Activated CD8-positive, alpha-beta memory T cell treated with anti-CD3 and anti-CD28 coated beads, Interleukin-2, amount 50 U/mL, for 24 hours (primary cell): ENCODE data around the gene FMN1.

Experiments used
- DNase-seq: peaks from one replicate; pipeline ENCODE4 v3.0.0-alpha.2; 2020; ENCODE audit errors: extremely low read depth

Gene FMN1

DNA sequence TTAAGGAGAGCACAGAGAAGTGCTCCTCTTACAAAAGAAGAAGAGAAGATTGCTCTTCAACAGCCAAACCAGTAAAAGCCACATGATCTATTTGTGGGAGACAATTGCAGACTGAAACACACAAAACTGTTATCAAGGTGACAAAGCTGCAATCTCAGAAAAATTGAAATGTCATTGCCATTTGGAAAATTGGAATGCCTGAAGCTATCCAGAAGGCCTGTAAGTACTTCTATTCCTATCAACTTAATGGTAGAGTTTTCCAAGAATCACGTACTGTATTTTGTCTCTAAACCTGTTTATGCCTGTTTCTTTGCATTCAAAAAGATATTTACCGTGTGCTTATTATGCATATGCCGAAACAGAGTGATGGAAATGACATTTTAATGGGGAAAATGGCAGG, 272.0 kb downstream of the FMN1 start:
- DNase-seq: no peak

DNA sequence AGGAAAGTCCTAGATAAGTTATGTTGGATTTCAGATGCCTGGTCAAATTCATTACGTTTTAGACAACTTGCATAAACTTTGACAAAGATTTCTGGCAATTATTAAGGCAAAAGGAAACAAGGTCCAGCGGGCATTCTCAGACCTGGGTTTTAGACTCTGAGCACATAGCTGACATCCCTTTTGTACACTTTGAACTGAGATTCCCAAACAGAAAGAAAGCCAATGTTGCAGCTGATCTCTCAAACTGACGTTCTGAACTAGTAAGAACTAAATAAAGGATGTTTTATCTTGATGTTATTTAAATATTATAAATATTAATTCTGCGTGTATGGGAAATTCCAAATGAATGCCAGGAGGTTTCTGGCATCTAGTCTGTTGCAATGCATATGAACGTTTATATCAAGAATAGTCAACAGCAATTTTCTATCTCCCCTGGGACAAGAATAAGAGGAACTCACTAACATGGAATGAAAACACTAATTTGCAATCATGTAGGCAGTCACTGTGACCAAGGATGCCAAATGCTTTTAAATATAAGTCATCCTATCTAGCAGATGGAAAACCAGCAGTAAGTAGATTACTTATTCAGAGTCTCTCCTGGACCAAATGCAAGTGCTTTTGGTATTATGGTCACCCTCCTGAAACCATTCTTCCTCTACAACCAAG, 274.6 kb downstream of the FMN1 start:
- DNase-seq: no peak

DNA sequence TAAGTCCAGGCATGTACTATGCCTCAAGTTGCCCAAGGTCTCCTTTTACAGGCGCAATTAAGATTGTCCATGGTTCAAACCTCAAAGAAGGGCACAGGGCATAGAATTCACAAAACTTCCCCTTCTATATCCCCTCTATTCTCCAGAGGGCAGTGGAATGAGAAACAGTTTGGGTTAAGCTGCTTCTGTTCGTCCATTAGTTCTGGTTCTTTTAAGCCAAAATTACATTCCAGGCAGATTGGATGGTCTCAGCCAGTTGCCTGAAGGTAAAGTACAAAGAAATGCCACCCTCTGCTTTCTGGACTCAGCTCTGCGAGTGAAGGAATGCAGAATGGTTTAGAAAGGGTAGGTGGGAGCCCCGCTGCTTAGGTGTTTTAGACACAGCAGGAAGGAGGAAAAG, 276.0 kb downstream of the FMN1 start:
- no peak for DNase-seq

DNA sequence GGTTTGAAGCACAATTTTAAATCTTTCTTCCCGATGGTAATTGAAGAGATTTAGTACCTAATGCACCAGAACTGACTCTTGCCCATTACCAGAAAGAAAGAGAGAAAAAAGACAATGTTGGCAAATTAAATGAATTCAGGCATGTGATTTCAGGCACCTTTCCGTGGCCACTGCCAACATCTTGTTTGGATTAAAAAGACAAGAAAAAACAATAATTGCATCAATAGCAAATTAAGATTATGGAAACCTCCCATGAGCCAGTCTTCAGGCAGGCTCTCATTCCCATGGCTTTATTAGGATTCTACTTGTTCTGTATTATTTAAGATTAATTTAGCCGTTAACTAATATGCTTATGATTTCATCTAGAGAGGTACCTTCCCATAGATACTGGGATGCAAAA, 283.7 kb downstream of the FMN1 start:
- no peak for DNase-seq

DNA sequence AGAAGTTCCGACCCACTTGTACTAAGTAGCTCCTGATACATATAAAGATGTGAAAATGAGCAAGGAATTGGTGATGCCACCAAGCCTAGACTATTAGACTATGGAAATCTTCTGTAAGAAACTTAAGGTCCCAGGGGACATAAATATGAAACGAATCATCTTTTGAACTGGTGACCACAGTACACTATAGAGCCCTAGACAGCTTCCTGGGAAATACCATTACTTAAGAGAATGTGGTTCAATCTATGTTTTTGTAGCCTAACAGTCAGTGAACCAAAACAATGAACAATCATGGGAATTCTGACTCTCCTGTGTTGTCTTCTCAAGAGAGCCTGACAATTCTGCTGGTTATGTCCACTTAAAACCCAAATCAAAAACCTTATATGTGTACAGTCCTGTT, 285.1 kb downstream of the FMN1 start:
- no peak for DNase-seq

DNA sequence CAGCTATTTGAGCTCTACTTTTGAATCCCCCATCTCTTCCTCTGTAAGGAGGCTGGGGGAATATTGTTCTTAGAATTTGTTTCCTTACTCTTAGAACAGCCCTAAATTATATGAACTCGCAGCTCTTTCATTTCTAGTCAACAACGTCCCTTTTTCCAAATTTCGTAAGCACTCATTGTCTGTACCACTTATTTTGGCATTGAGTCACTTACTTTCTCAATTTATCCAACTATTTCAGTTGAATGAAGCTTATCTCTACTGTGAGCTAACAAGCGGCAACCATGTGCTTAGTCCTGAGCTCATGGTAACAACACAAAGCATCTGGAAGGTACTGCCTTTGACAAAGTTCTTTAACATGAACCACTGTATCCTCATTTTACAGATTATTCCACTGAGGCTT, 285.6 kb downstream of the FMN1 start:
- DNase-seq: no peak

DNA sequence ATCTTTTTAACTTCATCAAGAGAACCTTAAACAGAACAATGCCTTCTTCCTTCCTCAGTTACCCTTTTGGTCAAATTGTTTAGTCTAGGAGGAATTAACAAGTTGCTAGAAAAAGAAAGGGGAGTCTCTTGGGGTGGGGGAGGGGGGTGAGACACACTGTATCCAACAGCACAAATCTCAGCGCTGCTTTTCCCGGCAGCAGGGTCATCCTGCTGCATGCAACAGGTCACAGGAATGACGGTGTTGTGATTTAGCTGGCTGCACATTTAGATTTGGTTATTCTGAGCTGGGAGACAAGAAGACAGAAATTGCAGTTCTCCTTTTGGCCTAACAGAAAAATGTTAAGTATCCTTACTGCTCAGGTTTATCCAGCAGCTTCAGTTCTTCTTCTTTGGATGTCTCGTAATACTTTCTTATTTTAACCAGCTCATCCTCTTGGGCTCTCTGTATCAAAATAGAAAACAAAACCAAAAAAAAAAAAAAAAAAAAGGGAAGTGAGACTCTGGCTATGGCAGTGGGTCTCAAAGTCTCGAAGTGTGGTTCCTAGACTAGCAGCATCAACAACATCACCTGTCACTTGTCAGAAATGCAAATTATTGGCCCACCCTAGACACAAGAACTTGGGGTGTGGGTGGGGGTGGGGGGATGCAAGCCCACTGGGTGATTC, 286.2 kb downstream of the FMN1 start:
- DNase-seq: no peak

DNA sequence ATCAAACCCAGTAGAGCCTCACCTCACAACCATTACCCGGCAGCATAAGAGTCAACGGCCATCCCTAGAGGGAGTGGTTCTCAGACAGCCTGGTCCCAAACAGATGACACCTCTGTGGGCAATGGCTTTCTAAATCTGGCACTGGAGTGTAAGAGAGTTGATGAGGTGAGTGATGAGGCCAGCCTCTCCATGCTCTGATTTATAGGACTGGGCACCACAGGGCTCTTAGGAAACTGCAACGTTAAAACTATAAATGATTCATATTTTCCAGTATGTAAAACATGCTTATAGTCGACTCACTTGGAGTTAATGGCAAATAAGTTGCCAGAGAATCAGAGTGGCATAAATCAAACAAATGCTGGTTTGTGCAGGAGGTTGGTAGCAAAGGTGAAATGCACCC, 289.0 kb downstream of the FMN1 start:
- DNase-seq: no peak

DNA sequence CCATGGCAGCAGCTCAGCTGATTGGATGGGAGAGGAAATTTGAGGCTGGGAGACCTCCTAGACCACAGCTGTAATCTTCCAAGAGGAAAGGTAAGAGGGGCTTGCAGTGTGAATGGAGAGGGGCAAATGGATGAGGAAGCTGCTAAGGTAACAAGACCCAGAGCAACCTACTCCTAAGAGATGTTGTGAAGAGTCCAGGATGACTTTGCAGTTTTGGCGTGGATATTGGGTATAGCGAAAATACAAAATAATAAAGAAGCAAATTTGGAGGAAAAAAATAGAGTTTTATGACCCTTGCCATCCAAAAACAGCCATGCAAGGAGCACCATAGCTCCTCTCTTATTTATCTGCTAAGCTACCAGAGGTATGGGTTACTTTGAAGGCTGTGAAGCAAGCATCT, 290.1 kb downstream of the FMN1 start:
- no peak for DNase-seq

DNA sequence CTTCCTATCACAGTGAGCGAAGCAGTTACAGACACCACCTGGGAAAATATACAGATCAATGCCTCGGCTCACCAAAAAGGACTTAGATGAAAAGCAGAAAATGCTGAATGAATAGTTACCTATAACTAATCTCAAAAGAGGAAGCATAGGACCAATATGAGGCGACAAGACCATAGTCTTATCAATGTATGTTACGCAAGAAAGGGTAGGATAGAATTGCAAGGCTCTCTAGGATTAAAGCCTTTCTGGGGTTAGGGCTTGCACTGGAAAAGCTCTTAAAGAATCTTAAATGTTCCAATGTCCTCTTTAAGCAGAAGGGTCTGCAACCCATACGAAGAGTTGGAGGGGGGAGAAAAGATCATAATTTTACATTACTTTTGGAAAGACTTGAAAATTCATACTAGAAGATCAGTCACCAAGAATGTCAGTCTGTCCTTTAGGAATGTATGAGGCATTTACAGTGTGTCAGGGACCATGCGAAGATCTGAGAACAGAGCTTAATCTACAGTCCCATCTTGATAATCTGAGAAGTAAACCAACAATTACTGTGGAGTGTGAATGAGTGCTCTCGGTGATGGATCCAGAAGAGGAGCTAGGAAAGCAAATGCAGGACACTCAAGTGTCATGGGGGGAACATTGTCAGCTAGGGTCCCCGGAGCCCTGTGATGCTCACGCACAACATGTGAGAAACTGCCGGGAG, 290.8 kb downstream of the FMN1 start:
- no peak for DNase-seq

DNA sequence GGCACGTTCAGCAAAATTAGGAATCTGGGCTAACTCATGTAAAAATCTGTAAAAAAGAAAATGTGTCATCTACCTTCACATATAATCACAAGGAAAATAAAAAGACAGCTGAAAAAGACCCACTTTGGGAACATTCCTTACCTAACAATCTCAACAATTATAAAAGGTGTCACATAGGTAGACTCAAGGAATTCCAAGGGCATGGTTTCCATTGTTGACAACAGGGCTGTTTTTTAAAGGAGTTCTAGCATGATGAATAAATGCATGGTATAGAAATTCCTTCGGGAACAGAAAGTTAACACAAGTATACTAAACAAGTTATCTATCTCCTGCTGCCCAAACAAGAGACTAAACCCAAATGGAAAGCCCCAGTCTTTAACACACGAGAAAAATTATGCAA, 292.5 kb downstream of the FMN1 start:
- no peak for DNase-seq

DNA sequence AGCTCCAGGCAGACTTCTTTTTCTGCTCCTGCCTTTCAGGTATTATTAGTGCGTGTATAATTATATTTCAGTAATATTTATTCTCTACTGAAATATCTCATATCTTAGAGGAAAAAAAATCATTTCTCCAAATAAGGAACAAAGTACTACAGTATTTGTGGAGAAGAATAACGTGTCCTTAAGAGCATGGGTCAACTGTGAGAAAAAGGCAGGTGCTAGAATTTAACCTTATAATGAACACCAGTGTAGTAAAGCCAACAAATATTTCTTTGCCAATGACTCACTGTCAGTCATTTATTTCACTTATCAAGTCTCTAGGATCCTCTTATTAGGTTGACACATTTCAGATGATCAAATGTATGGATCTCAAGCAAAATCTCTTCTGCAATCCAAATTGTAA, 293.3 kb downstream of the FMN1 start:
- no peak for DNase-seq

DNA sequence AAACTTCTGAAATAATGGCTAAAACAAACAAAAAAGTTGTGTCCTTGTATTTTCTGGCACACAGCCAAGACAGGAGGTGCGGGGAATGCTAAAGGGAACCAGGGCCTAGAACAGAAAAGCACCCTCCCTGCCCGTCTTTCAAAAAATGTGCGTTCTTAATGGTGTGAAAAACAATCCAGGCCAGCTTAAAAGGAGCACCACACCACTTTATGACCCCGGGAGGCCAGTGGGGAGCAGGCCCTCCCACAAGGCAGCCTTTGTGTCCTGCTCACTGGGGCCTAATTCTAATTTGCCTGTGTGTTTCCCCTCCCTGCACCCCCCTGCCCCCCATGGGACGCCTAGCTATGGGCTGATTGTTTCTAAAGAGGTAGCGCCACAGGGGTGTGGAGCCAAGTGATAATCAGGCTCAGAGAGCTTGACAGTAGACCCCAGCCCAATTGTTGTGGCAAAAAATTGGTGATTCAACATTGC, 295.4 kb downstream of the FMN1 start:
- no peak for DNase-seq

DNA sequence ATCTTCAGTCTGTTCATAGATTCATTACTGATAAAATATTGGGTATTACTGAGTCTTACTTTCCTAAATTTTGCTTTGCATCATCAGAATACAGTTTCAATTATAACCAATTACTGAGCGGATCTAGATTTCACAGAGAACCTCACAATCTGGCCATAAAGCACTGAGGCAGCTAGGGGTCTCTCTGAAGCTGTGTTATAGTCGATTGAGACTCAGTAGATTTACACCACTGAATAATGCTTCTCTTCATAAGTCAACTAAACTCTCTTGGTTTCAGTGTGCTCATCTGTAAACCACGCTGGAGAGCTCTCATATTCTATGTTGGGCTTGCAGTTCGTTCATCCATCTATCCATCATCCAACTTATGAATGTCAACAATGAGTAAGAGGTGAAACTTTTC, 296.1 kb downstream of the FMN1 start:
- DNase-seq: no peak

DNA sequence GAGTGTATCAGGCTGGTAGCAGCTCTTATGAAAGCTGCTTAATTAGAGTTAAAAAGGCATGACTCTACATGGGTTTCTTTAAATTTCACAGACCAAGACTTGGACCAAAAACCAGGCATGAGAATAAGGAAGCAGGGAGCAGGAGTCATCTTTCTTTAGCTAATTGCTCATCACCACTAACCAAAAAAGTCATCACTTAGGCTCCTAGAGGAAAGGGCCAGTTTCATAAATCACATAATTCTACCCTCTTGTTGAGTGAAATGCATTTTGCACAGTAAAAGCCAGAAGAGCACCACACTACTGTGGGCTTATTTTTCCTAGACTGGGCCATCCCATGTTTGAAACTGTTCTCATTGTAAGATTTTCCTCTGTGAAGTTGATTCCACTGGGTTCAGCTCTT, 301.1 kb downstream of the FMN1 start:
- no peak for DNase-seq

DNA sequence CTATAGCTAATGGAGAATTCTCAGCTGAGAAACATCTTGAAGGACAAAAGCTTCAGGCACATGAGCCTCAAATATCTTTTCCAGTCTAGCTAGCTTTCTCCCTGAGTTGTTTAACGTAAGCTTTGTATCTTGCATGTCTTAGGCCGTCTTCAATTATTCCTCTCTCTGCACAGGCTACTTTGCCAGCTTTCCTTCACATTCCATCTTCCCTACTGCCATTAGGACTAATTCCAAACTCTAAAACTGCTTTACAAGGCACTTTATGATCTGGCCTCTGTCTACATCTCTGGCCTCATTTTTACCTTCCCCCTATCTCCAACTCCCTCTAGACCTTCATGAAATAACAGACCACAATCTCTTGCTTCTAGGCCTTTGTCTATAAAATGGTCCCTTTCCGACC, 305.3 kb downstream of the FMN1 start:
- DNase-seq: no peak

DNA sequence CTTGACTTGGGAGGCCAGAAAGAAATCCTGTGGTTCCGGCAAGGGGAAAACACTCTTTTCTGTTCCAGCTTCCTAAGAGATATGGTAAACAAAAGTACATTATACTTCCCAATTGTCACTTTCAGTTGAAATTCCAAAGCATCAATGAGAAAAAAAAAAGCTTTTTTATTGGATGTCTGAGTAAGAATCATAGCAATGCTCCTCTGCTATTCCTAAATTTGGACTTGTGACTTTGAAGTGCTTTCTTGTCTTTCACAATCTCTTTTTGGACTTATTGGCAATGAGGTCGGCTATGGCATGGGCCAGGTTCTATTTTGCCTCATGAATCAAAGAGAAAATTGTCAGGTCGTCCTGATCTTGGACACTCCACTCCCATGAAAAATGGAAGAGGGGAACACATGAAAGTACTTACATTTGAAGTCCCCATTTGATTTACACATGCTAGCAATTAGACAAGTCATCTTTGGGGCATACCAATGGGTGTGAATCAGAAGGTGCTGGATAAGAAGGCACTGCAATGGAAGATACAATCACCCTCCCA, 306.2 kb downstream of the FMN1 start:
- no peak for DNase-seq

DNA sequence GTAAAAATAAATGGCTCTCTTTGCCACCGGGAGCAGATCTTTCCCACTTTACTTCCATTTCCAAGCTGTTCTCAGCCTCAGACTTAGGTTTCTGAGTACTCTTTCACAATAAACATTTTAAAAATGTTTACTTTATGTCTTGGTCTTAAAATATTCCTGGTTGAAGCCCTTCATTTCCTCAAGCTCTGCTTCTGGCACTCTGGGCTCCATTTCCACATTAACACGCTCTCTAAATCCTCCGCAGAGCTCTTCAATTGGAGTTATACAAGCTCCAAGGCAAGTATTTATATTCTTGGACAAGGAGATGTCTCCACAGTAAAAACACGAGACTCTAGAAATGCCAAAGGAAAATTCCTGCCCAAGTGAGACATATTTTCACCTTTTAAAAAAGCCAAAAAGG, 307.4 kb downstream of the FMN1 start:
- no peak for DNase-seq

DNA sequence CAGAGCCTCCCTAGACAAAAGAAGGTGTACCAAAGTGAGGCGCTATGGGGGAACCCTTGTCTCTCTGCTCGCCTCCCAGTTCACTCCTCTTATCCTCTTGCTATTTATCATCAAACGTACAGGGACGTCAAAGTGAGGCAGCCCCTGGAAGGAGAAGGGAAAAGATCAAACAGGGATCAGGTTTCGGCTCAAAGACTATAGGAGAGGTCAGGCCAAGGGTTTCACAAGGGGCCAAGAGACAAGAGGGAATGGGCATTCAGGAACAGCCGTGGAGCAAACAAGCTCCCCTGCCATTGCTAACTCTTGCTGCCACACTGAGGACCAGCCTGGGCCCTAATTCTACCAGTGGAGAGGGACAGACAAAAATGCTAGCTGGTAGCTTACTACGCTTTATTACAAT, 308.1 kb downstream of the FMN1 start:
- DNase-seq: no peak

DNA sequence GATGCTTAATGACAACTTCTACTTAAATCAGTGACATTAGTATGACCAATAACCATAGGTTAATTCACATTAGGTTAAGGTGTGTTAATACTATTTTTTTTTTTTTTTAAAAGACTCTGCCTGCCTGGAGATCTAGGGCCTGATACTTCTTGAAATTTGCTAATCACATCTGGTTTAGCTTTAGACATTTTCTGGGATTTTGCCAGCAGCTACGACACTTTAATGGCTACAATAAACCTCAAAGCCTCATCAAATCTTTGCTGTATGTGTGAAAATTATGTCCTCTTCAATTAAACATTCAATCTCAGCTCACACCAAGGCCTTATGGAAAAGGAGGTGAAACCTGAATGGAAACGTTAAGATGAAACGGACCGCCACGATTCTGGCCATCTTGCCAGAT, 308.8 kb downstream of the FMN1 start:
- no peak for DNase-seq

DNA sequence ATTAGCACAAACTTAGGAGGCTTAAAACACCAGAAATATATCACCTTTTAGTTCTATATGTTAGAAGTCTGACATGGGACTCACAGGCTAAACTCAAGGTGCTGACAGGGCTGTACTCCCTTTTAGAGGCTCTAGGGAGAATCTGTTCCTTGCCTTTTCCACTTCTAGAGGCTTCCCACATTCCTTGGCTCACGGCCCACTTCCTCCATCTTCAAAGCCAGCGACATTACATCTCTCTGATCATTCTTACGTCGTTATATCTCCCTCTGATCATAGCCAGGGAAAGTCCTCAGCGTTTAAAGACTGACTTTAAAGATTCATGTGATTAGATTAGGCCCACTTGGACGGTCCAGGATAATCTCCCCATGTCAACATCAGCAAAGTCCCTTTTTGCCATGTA, 310.4 kb downstream of the FMN1 start:
- DNase-seq: no peak

DNA sequence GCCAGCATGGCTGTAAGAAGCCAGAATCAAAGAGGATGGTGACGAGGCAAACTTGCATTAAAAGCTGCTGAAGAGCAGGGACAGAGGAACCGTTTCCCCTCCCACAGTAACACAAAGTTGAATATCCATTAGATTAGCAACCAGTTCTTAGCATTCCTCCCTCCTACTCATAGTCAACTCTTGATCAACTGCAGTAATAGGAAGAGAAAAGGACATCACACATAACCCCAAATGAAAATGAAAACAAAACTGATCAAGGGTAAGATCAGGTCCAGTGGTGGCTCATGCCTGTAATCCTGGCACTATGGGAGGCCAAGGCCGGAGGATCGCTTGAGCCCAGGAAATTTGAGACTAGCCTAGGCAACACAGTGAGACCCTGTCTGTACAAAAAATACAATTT, 311.6 kb downstream of the FMN1 start:
- DNase-seq: no peak

DNA sequence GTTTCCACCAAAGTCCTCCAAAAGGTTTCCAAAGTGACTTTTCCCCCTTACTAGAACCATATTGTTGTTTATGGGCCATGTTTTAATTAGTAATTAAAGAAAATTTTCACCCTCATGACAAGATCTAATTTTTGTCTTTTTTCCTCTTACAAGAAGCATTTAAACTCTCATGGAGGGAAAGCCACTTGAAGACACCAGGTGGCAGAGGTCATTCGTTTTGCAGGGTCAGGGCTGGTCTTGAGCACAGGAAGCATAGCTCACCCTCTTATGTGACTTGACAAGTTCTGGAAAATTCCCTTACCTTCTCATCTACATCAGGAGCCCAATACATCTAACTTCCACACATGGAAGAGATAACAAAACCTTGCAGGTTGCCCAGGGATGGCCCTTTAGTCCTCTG, 313.0 kb downstream of the FMN1 start:
- no peak for DNase-seq
